Neural progenitor cell (in vitro differentiated cells): Measurements from ENCODE around the gene GSTK1.

Source experiments
- EZH2 ChIP-seq: fragments of 200-600 bp; sonication (generic); IDR thresholded peaks from 2 replicates; pipeline ENCODE4 v1.6.1; 2017; ENCODE audit warnings: antibody characterized with exemption, mild to moderate bottlenecking, moderate library complexity
- EZH2phosphoT487 ChIP-seq: fragments of 200-600 bp; sonication (generic); IDR thresholded peaks from 2 replicates; pipeline ENCODE4 v1.6.1; 2017; ENCODE audit warnings: antibody characterized with exemption
- TF ChIP-seq, protein P1 (sequence below): fragments of 200-600 bp; sonication (generic); IDR thresholded peaks from 2 replicates; pipeline ENCODE4 v1.5.1; 2017; ENCODE audit warnings: antibody characterized with exemption, mild to moderate bottlenecking

DNA sequence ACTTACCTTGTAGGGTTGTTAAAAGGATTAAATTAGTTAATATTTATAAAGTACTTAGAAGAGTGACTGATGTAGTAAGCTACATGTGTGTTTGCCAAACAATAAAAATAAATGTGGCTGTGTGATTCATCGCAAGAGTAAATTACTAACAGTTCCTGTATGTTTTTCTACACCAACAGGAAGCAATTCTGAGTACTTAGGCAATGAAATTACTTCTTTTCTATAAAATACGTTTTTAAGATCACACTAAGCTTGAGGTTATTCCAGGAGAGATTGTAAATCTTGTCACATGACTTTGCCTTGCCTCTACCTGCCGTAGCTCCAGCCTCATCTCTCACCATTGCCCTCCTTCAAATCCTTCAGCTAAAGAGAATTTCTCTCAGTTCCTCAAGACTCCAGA, 18.1 kb upstream of the GSTK1 start:
- TF ChIP-seq, protein P1, sequence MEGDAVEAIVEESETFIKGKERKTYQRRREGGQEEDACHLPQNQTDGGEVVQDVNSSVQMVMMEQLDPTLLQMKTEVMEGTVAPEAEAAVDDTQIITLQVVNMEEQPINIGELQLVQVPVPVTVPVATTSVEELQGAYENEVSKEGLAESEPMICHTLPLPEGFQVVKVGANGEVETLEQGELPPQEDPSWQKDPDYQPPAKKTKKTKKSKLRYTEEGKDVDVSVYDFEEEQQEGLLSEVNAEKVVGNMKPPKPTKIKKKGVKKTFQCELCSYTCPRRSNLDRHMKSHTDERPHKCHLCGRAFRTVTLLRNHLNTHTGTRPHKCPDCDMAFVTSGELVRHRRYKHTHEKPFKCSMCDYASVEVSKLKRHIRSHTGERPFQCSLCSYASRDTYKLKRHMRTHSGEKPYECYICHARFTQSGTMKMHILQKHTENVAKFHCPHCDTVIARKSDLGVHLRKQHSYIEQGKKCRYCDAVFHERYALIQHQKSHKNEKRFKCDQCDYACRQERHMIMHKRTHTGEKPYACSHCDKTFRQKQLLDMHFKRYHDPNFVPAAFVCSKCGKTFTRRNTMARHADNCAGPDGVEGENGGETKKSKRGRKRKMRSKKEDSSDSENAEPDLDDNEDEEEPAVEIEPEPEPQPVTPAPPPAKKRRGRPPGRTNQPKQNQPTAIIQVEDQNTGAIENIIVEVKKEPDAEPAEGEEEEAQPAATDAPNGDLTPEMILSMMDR: no peak
- TF ChIP-seq EZH2: no peak
- TF ChIP-seq EZH2phosphoT487: no peak
